ENCODE results near the gene ITGA11.

DNA sequence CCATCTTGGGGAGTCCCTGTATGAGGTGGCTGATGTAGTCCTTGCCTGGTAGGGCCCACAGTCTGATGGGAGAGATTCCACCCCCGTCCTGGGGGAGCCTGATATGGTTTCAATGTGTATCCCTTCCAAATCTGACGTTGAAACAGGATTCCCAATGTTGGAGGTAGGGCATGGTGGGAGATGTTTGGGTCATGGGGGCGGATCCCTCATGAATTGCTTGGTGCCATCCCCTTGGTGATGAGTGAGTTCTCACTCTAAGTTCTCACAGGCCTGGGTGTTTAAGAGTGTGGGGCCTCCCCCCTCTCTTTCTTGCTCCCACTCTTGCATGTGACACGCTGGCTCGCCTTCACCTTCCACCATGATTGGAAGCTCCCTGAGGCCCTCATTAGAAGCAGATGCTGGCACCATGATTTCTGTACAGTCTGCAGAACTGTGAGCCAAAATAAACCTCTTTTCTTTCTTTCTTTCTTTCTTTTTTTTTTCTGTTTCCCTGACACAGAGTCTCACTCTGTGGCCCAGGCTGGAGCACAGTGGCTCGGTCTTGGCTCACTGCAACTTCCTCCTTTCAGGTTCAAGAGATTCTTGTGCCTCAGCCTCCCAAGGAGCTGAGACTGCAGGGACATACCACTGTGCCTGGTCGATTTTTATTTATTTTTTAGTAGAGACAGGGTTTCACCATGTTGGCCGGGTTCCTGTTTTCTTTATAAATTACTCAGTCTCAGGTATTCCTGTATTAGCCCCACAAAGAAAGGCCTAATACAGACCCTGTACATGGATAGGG is 28.6 kb downstream of the ITGA11 start:
- TF ChIP-seq, protein P1, sequence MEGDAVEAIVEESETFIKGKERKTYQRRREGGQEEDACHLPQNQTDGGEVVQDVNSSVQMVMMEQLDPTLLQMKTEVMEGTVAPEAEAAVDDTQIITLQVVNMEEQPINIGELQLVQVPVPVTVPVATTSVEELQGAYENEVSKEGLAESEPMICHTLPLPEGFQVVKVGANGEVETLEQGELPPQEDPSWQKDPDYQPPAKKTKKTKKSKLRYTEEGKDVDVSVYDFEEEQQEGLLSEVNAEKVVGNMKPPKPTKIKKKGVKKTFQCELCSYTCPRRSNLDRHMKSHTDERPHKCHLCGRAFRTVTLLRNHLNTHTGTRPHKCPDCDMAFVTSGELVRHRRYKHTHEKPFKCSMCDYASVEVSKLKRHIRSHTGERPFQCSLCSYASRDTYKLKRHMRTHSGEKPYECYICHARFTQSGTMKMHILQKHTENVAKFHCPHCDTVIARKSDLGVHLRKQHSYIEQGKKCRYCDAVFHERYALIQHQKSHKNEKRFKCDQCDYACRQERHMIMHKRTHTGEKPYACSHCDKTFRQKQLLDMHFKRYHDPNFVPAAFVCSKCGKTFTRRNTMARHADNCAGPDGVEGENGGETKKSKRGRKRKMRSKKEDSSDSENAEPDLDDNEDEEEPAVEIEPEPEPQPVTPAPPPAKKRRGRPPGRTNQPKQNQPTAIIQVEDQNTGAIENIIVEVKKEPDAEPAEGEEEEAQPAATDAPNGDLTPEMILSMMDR (conservative IDR thresholded peaks at IDR 0.05 in 1 of 2, IDR thresholded peaks at IDR 0.05 in 1 of 2; ENCODE audit: low read depth in 1 of 2, low read length in 2 of 2) = no peak
- TF ChIP-seq EZH2 (IDR thresholded peaks at IDR 0.05; ENCODE audit: low read length, missing control alignments) = no peak

All from fibroblast of lung (primary cell).